CD8-positive, alpha-beta memory T cell (primary cell): Measurements from ENCODE around the gene WDR18. TPM values are rescaled to one million over a fixed set of nuclear protein-coding genes. Genes with fewer than 3 reads are reported as not detected.
A peak's percentile ranks its signal among the peaks of the same experiment; 100 is the strongest.

ENCODE experiments used
- CTCF ChIA-PET: fragments of 350-600 bp; sonication (Branson Sonifier 250); formaldehyde crosslinking; loops from one replicate; lab custom pipeline; 2021; ENCODE audit warnings: antibody characterized with exemption; lab: Charles Lee
- POLR2A ChIA-PET: fragments of 350-600 bp; sonication (Branson Sonifier 250); formaldehyde crosslinking; loops from one replicate; lab custom pipeline; 2021; ENCODE audit warnings: antibody characterized with exemption; lab: Charles Lee
- DNase-seq, 5 donors: peaks; one replicate each; pipeline versions ENCODE4 v3.0.0 to v3.0.0-alpha.2; 2020 to 2022; ENCODE audit warnings: mixed read lengths in 1 of 5
- H3K27ac ChIP-seq: one replicate; pipeline ENCODE4 v1.7.0; 2013; ENCODE audit warnings: low read depth, mild to moderate bottlenecking, low read length, moderate library complexity
- H3K27me3 ChIP-seq: 2 replicates; pipeline ENCODE4 v1.7.0; 2013; ENCODE audit warnings: low read length, mild to moderate bottlenecking; ENCODE audit not compliant: insufficient read depth, poor library complexity, severe bottlenecking
- H3K36me3 ChIP-seq: 2 replicates; pipeline ENCODE4 v1.7.0; 2013; ENCODE audit warnings: mild to moderate bottlenecking, low read length, moderate library complexity; ENCODE audit not compliant: insufficient read depth
- H3K4me1 ChIP-seq: 2 replicates; pipeline ENCODE4 v1.7.0; 2013; ENCODE audit warnings: mild to moderate bottlenecking, low read length, moderate library complexity; ENCODE audit not compliant: insufficient read depth
- H3K4me3 ChIP-seq: 2 replicates; pipeline ENCODE4 v1.7.0; 2013; ENCODE audit warnings: mild to moderate bottlenecking, low read length
- H3K9me3 ChIP-seq: 2 replicates; pipeline ENCODE4 v1.7.0; 2013; ENCODE audit warnings: mild to moderate bottlenecking, low read length
- H3K27ac Mint-ChIP-seq, 8 donors: one replicate each; pipeline ENCODE4 v1.8.0; 2020 to 2021; ENCODE audit warnings: mixed read lengths in 8 of 8, mild to moderate bottlenecking in 6 of 8, inconsistent platforms in 3 of 8, moderate library complexity in 3 of 8
- H3K27me3 Mint-ChIP-seq, 2 donors: one replicate each; pipeline ENCODE4 v1.8.0; 2020 to 2021; ENCODE audit warnings: mixed read lengths in 2 of 2, mild to moderate bottlenecking in 1 of 2, moderate library complexity in 1 of 2
- H3K36me3 Mint-ChIP-seq, 3 donors: one replicate each; pipeline ENCODE4 v1.8.0; 2020 to 2021; ENCODE audit warnings: mixed read lengths in 3 of 3, inconsistent platforms in 1 of 3, mild to moderate bottlenecking in 1 of 3
- H3K4me1 Mint-ChIP-seq, 3 donors: one replicate each; pipeline ENCODE4 v1.8.0; 2020 to 2021; ENCODE audit warnings: mixed read lengths in 3 of 3, inconsistent platforms in 1 of 3, mild to moderate bottlenecking in 1 of 3
- H3K4me3 Mint-ChIP-seq, 7 donors: one replicate each; pipeline ENCODE4 v1.8.0; 2020 to 2021; ENCODE audit warnings: mixed read lengths in 7 of 7, mild to moderate bottlenecking in 6 of 7, moderate library complexity in 4 of 7, inconsistent platforms in 2 of 7
- H3K9me3 Mint-ChIP-seq, 5 donors: one replicate each; pipeline ENCODE4 v1.8.0; 2020 to 2022; ENCODE audit warnings: mixed read lengths in 5 of 5, mild to moderate bottlenecking in 3 of 5, moderate library complexity in 2 of 5, inconsistent platforms in 1 of 5
- polyA plus RNA-seq: library from polyadenylated mRNA; unstranded; fragments of 300-500 nt; fragmentation: Illumina TruSeq; gene quantifications from one replicate; pipeline ENCODE4 v1.2.3, GENCODE V29; 2021
- total RNA-seq, 2 experiments: library from RNA; stranded (reverse); gene quantifications; one replicate each; pipeline ENCODE4 v1.2.3, GENCODE V29; 2021

Gene WDR18
- total and polyA plus RNA-seq, 3 experiments from 2014 or later, result 61.3 to 133 (median 108) TPM

DNA sequence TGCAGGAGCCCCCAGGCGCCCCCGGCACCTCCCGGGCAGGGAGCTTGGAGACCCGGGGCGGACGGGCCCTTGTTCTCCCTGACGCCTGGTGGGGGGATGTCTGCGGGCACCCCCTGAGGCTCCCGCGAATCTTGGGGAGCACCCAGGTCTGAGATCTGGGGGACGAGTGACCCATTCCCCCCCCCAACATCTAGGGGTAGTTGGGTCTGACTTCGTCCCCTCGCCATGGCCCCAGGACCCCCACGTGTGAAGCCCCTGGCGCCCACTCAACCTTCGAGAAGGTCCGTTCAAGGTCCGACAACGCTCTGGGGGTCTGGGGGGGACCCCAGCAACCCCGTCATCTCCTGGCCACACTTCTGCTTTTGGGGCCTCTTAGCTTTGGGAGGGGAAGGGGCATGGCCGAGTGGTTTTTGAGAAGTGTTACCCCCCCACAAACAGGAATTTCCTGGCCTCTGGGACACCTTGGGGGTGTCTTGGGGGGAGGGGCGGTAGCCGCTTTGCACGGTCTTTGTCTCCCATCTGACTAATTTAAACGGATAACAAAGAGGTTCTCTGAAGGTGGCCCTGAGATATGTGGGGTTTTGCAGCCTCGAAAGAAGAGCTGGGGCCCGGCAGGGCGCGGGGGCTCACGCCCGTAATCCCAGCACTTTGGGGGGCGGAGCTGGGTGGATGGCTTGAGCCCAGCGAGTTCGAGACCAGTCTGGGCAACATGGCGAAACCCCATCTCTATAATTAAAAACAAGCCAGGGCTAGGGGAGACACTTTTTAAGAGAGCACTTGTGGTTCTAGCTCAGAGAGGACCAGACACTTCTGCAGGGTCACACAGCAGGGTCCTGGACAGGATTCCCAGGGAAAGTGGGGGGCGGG lies 42.9 kb downstream of the WDR18 start:
- DNase-seq, result peak in 2 of 5 donors; percentile 33 to 51
- Histone ChIP-seq H3K9me3 (no peaks in the 10 kb centered on the region), H3K27me3 (no peaks in the 10 kb centered on the region), H3K4me1 (peaks cover 38% of the 10 kb centered on the region), H3K36me3 (peaks cover 4% of the 10 kb centered on the region), H3K4me3 (peak overlapping the region; percentile 92), H3K27ac (peak overlapping the region; percentile 89)
- H3K4me3 Mint-ChIP-seq, result peak overlapping the region; percentile 95 to 99 (median 98)
- H3K27ac Mint-ChIP-seq, result peak overlapping the region; percentile 82 to 99 (median 96)
- peaks cover 0 to 25% (median 7%) of the 10 kb centered on the region in 3 donors for H3K36me3 Mint-ChIP-seq
- H3K27me3 Mint-ChIP-seq, result peaks cover 0 to 4% of the 10 kb centered on the region in 2 donors
- POLR2A ChIA-PET, result interaction anchor here (0.6 to 9.2 kb wide), 13 partner anchors 8 to 483 kb away, joined by 3 to 143 read pairs (median 6); partner anchors contain the start of genes ABCA7, ARHGAP45, CIRBP and GZMM
- CTCF ChIA-PET, result interaction anchor here (0.8 to 8.4 kb wide), 16 partner anchors 9 to 242 kb away, joined by 3 to 62 read pairs (median 4); partner anchors contain the start of genes ABCA7, ARHGAP45, CIRBP and WDR18
- peaks cover 23 to 40% (median 27%) of the 10 kb centered on the region in 3 donors for H3K4me1 Mint-ChIP-seq
- no peaks in the 10 kb centered on the region for H3K9me3 Mint-ChIP-seq

DNA sequence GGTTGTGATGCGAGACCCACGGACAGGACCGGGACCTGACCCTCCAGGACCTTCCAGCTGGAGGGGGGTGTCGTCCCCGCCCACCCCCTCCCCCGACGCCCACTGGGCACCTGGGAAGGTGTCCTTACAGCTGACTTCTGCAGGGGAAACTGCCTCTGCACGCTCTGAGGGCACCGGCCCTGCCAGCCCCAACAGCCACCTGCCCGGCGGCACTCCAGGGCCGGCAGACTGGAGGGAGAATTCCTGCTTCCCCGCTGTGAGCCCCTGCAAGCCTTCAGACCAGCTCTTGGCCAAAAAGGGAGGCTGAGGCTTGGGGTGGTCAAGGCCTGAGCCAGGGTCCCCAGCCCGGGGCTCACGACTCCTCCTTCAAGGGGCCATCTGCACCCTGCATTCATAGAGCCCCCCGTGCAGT lies 43.5 kb downstream of the WDR18 start:
- peaks cover 27 to 44% (median 27%) of the 10 kb centered on the region in 3 donors for H3K4me1 Mint-ChIP-seq
- POLR2A ChIA-PET, result interaction anchor here (0.5 to 9.2 kb wide), 13 partner anchors 12 to 484 kb away, joined by 3 to 143 read pairs (median 4); partner anchors contain the start of genes ABCA7, ARHGAP45, CIRBP and GZMM
- Histone ChIP-seq H3K27me3 (no peaks in the 10 kb centered on the region), H3K4me3 (peak overlapping the region; percentile 92), H3K4me1 (peaks cover 38% of the 10 kb centered on the region), H3K9me3 (no peaks in the 10 kb centered on the region), H3K36me3 (peaks cover 10% of the 10 kb centered on the region), H3K27ac (peak overlapping the region; percentile 89)
- H3K9me3 Mint-ChIP-seq, result no peaks in the 10 kb centered on the region
- peak overlapping the region; percentile 95 to 99 (median 98) for H3K4me3 Mint-ChIP-seq
- H3K27ac Mint-ChIP-seq, result peak overlapping the region; percentile 89 to 99 (median 95)
- DNase-seq, result no peak
- H3K27me3 Mint-ChIP-seq, result peaks cover 0 to 4% of the 10 kb centered on the region in 2 donors
- H3K36me3 Mint-ChIP-seq, result peaks cover 0 to 31% (median 7%) of the 10 kb centered on the region in 3 donors
- CTCF ChIA-PET, result interaction anchor here (0.8 to 8.4 kb wide), 12 partner anchors 9 to 242 kb away, joined by 3 to 62 read pairs (median 4); partner anchors contain the start of genes ABCA7, ARHGAP45 and CIRBP

DNA sequence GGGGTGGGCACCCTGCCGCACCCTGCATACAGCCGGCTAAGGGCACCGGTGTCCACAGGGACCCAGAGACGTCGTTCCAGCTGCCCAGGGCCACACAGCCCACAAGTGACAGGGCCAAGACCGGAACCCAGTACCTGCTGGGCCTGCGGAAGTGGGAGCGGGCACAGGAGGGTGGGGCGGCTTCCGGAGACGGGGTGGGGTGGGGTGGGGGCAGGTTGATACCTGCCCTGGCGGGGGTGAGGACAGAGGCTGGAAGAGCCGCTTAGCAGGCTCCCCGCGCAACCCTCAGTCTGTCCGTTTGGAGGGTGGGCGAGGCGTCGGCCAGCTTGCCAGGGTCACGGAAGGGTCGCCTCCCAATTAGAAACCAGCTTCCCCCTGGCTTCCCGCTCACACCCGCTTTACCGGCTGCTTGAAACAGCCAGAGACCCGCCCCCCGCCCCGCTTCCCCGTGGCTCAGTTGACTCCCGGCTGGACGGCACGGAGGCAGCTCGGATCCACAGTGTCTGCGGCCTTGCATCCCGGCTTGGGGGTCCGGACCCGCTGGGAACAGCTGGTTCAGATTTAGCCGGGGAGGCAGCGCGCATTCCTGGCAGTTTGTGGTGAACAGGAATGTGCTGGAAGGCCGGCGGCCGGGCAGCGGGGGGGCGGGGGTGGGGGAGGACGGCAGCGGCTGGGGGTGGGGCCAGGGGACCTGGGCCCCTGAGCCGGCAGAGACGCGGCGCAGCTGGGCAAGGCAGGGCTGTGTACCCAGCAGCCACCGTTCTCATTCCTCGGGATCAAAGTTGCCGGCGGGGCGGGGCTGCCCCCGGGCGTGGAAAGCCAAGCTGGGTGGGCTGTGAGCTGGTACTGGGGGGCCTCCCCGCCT lies 44.1 kb downstream of the WDR18 start:
- peaks cover 44% of the 10 kb centered on the region for H3K4me1 ChIP-seq
- CTCF ChIA-PET, result interaction anchor here (0.9 to 8.4 kb wide), 13 partner anchors 8 to 241 kb away, joined by 3 to 62 read pairs (median 6); partner anchors contain the start of genes ABCA7, ARHGAP45 and CIRBP

DNA sequence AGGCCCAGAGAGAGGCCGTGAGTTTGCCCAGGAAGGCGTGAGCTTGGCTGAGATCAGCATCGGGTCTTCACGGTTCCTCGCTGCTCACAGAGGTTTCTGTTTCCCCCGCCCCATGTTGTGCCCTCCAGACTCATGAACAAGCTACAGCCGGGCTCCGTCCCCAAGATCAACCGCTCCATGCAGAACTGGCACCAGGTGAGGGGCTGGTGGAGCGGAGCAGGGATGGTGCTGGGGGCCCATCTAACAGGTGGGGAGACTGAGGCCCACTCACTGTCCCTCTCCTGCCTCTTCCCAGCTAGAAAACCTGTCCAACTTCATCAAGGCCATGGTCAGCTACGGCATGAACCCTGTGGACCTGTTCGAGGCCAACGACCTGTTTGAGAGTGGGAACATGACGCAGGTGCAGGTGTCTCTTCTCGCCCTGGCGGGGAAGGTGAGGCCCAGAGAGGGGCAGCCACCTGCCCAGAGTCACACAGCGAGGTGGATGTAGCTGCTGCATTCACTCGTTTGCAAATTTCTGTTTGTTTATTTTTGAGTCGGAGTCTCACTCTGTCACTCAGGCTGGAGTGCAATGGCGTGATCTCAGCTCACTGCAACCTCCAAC lies 48.2 kb downstream of the WDR18 start:
- Histone ChIP-seq H3K27ac (no peak overlapping the region), H3K9me3 (no peaks in the 10 kb centered on the region), H3K4me1 (peaks cover 49% of the 10 kb centered on the region), H3K36me3 (peaks cover 27% of the 10 kb centered on the region), H3K4me3 (no peak overlapping the region), H3K27me3 (no peaks in the 10 kb centered on the region)
- ChIA-PET POLR2A (interaction anchor here (0.6 to 9.2 kb wide), 6 partner anchors 16 to 55 kb away, joined by 3 to 143 read pairs (median 5); no protein-coding TSS in a partner anchor), CTCF (interaction anchor here (1.1 to 8.4 kb wide), 4 partner anchors 11 to 34 kb away, joined by 3 to 62 read pairs (median 4); partner anchors contain the start of genes ARHGAP45, GRIN3B and RNU6-2)
- Mint-ChIP-seq H3K27ac (peak overlapping the region in 7 of 8 donors; percentile 46 to 98 (median 77)), H3K36me3 (peaks cover 0 to 51% (median 7%) of the 10 kb centered on the region in 3 donors), H3K4me3 (peak overlapping the region in 3 of 7 donors; percentile 1 to 47 (median 44)), H3K4me1 (peaks cover 28 to 53% (median 35%) of the 10 kb centered on the region in 3 donors), H3K9me3 (no peaks in the 10 kb centered on the region), H3K27me3 (peaks cover 0 to 5% of the 10 kb centered on the region in 2 donors)
- DNase-seq, result no peak

More for the DNA sequence above, 44.1 kb downstream of the WDR18 start:
- peak overlapping the region; percentile 87 to 98 (median 92) for H3K27ac Mint-ChIP-seq
- H3K27ac ChIP-seq, result peak overlapping the region; percentile 89
- H3K9me3 ChIP-seq, result no peaks in the 10 kb centered on the region
- H3K9me3 Mint-ChIP-seq, result no peaks in the 10 kb centered on the region
- H3K36me3 Mint-ChIP-seq, result peaks cover 0 to 38% (median 7%) of the 10 kb centered on the region in 3 donors
- H3K36me3 ChIP-seq, result peaks cover 15% of the 10 kb centered on the region
- H3K27me3 ChIP-seq, result no peaks in the 10 kb centered on the region
- peaks cover 31 to 47% (median 32%) of the 10 kb centered on the region in 3 donors for H3K4me1 Mint-ChIP-seq
- peaks cover 0 to 4% of the 10 kb centered on the region in 2 donors for H3K27me3 Mint-ChIP-seq
- H3K4me3 Mint-ChIP-seq, result peak overlapping the region; percentile 95 to 99 (median 98)
- peak overlapping the region; percentile 92 for H3K4me3 ChIP-seq
- DNase-seq, result peak; percentile 49 to 82 (median 66)
- POLR2A ChIA-PET, result interaction anchor here (0.5 to 9.2 kb wide), 18 partner anchors 11 to 1579 kb away, joined by 3 to 143 read pairs (median 4); partner anchors contain the start of genes ABCA7, ARHGAP45, CIRBP and GZMM

DNA sequence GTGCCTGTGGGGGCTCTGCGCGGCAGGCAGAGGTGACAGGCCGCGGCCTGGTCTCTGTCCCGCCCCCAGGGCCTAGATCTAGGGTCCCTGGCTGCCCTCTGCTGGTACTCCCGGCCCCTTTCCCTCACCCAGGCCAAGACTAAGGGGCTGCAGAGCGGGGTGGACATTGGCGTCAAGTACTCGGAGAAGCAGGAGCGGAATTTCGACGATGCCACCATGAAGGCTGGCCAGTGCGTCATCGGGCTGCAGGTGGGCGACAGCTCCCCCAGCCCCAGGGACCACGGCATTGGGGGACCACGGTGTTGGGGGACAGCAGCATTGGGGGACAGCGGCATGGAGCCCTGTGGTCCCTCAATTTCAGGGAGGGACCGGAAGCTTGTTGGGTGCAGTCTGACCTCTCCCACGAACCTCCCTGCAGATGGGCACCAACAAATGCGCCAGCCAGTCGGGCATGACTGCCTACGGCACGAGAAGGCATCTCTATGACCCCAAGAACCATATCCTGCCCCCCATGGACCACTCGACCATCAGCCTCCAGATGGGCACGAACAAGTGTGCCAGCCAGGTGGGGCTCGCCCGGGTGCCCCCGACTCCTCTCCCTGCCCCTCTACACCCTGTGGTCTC lies 52.0 kb downstream of the WDR18 start:
- ChIA-PET CTCF (interaction anchor here (1.0 to 2.8 kb wide), 7 partner anchors 7 to 158 kb away, joined by 3 to 11 read pairs (median 5); partner anchors contain the start of gene CNN2), POLR2A (interaction anchor here (1.2 to 6.7 kb wide), 4 partner anchors 8 to 52 kb away, joined by 6 to 134 read pairs (median 8); partner anchors contain the start of genes ARHGAP45 and CNN2)
- DNase-seq, result peak in 2 of 5 donors; percentile 21 to 47
- Histone ChIP-seq H3K36me3 (peaks cover 27% of the 10 kb centered on the region), H3K4me3 (no peak overlapping the region), H3K9me3 (no peaks in the 10 kb centered on the region), H3K4me1 (peaks cover 53% of the 10 kb centered on the region), H3K27ac (no peak overlapping the region), H3K27me3 (no peaks in the 10 kb centered on the region)
- H3K4me1 Mint-ChIP-seq, result peaks cover 46 to 65% (median 53%) of the 10 kb centered on the region in 3 donors
- no peaks in the 10 kb centered on the region for H3K9me3 Mint-ChIP-seq
- H3K27me3 Mint-ChIP-seq, result peaks cover 0 to 1% of the 10 kb centered on the region in 2 donors
- peaks cover 2 to 61% (median 6%) of the 10 kb centered on the region in 3 donors for H3K36me3 Mint-ChIP-seq
- peak overlapping the region in 3 of 7 donors; percentile 44 to 57 (median 48) for H3K4me3 Mint-ChIP-seq
- H3K27ac Mint-ChIP-seq, result peak overlapping the region in 7 of 8 donors; percentile 29 to 86 (median 58)

DNA sequence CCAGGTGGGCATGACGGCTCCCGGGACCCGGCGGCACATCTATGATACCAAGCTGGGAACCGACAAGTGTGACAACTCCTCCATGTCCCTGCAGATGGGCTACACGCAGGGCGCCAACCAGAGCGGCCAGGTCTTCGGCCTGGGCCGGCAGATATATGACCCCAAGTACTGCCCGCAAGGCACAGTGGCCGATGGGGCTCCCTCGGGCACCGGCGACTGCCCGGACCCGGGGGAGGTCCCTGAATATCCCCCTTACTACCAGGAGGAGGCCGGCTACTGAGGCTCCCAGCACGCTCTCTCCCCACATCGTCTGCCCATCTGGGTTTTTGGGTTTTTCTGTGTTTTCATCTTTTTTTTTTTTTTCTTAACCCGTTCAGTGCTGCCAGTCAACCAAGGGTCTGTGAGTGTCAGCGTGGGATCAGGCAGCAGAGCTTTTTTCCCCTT lies 53.5 kb downstream of the WDR18 start:
- Histone ChIP-seq H3K27me3 (no peaks in the 10 kb centered on the region), H3K9me3 (no peaks in the 10 kb centered on the region), H3K4me1 (peaks cover 55% of the 10 kb centered on the region), H3K4me3 (peak overlapping the region; percentile 34), H3K27ac (peak overlapping the region; percentile 53), H3K36me3 (peaks cover 22% of the 10 kb centered on the region)
- peak in 1 of 5 donors; percentile 38 for DNase-seq
- ChIA-PET POLR2A (interaction anchor here (0.5 to 6.7 kb wide), 9 partner anchors 9 to 167 kb away, joined by 3 to 134 read pairs (median 10); partner anchors contain the start of genes ARHGAP45, CNN2 and RNU6-2), CTCF (interaction anchor here (1.6 to 2.8 kb wide), 5 partner anchors 9 to 30 kb away, joined by 5 to 11 read pairs (median 5); partner anchors contain the start of genes ARHGAP45 and CNN2)
- Mint-ChIP-seq H3K27ac (peak overlapping the region; percentile 85 to 98 (median 92)), H3K4me1 (peaks cover 49 to 68% (median 52%) of the 10 kb centered on the region in 3 donors), H3K27me3 (peaks cover 0 to 1% of the 10 kb centered on the region in 2 donors), H3K9me3 (no peaks in the 10 kb centered on the region), H3K36me3 (peaks cover 2 to 58% (median 6%) of the 10 kb centered on the region in 3 donors), H3K4me3 (peak overlapping the region in 6 of 7 donors; percentile 75 to 100 (median 97))
